Measurements from ENCODE around the gene HLA-DQB2. TPM values are rescaled to one million over a fixed set of nuclear protein-coding genes. Genes with fewer than 3 reads are reported as not detected.
"Not testable (repeated sequence)": the region's sequence is repeated elsewhere in the genome, so short reads cannot be mapped to it uniquely, and the experiment has no call there.

The HLA-DQB2 gene
- total RNA-seq, 4 donors from 2014 or later = 60.4 to 97.2 (median 80.9) TPM

GRCh38 chr6:32785781-32786533 lies 22.6 kb upstream of the HLA-DQB2 start:
- DNase-seq (ENCODE audit: low spot score in 2 of 2) = no peak
- H3K27ac ChIP-seq = no peak overlapping the region
- H3K4me3 ChIP-seq = no peak overlapping the region
- H3K36me3 ChIP-seq = no peaks in the 10 kb centered on the region
- TF ChIP-seq, protein P1, sequence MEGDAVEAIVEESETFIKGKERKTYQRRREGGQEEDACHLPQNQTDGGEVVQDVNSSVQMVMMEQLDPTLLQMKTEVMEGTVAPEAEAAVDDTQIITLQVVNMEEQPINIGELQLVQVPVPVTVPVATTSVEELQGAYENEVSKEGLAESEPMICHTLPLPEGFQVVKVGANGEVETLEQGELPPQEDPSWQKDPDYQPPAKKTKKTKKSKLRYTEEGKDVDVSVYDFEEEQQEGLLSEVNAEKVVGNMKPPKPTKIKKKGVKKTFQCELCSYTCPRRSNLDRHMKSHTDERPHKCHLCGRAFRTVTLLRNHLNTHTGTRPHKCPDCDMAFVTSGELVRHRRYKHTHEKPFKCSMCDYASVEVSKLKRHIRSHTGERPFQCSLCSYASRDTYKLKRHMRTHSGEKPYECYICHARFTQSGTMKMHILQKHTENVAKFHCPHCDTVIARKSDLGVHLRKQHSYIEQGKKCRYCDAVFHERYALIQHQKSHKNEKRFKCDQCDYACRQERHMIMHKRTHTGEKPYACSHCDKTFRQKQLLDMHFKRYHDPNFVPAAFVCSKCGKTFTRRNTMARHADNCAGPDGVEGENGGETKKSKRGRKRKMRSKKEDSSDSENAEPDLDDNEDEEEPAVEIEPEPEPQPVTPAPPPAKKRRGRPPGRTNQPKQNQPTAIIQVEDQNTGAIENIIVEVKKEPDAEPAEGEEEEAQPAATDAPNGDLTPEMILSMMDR (IDR thresholded peaks at IDR 0.05) = peak; percentile 51 to 59
- TF ChIP-seq POLR2A (IDR thresholded peaks at IDR 0.05) = no peak
- 43% methylated on average over 5 of the region's 5 CpGs for WGBS
- H3K27me3 ChIP-seq = peaks cover 9% of the 10 kb centered on the region
- H3K4me1 ChIP-seq = peaks cover 6% of the 10 kb centered on the region
- no peaks in the 10 kb centered on the region for H3K9me3 ChIP-seq

GRCh38 chr6:32782923-32783322 lies 19.6 kb upstream of the HLA-DQB2 start:
- not testable (repeated sequence) for H3K9me3 ChIP-seq; H3K27ac ChIP-seq; H3K27me3 ChIP-seq; H3K36me3 ChIP-seq; H3K4me3 ChIP-seq; DNase-seq (ENCODE audit: low spot score in 2 of 2); H3K4me1 ChIP-seq

- Histone ChIP-seq H3K4me1 (no peaks in the 10 kb centered on the region), H3K36me3 (no peaks in the 10 kb centered on the region), H3K27me3 (no peaks in the 10 kb centered on the region), H3K4me3 (no peak overlapping the region), H3K27ac (no peak overlapping the region), H3K9me3 (no peaks in the 10 kb centered on the region)
- TF ChIP-seq POLR2AphosphoS5 (IDR thresholded peaks at IDR 0.05) (no peak), POLR2A (IDR thresholded peaks at IDR 0.05) (no peak), EP300 (IDR thresholded peaks at IDR 0.05) (no peak)
- TF ChIP-seq, protein P1 (IDR thresholded peaks at IDR 0.05) = no peak
- DNase-seq (ENCODE audit: low spot score in 2 of 2) = no peak
These were observed 15.7 kb upstream of the HLA-DQB2 start for GRCh38 chr6:32779036-32779435.

- WGBS = 5% methylated on average over 1 of the region's 1 CpG
- no peak overlapping the region for H3K4me3 ChIP-seq
- TF ChIP-seq EP300 (IDR thresholded peaks at IDR 0.05) (no peak), POLR2AphosphoS5 (IDR thresholded peaks at IDR 0.05) (no peak), POLR2A (IDR thresholded peaks at IDR 0.05) (no peak)
- TF ChIP-seq, protein P1 (IDR thresholded peaks at IDR 0.05) = no peak
- H3K4me1 ChIP-seq = no peaks in the 10 kb centered on the region
- H3K27ac ChIP-seq = no peak overlapping the region
- H3K36me3 ChIP-seq = no peaks in the 10 kb centered on the region
- no peak for DNase-seq (ENCODE audit: low spot score in 2 of 2)
- peaks cover 8% of the 10 kb centered on the region for H3K27me3 ChIP-seq
- H3K9me3 ChIP-seq = no peaks in the 10 kb centered on the region
These were observed 11.7 kb upstream of the HLA-DQB2 start for GRCh38 chr6:32775071-32775470.

DNA sequence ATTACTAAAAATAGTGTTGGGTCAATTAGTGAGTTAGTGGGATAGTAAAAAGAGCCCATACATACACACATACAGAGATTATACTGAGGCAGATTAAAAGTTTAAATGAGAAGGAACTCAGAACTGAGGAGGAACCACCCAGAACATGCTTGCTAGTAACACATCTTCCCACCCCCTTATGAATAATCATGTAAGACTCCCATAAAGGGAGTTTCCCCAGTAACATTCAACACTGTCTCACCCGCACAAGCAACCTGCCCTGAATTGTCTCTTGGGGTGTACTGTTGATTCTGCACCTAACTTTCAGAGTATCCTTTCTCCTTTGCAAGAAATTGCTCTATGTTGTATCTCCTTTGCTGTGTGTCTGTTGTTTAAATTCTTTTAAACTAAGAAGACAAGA lies 11.1 kb upstream of the HLA-DQB2 start:
- 44% methylated on average over 1 of the region's 1 CpG for WGBS
- Histone ChIP-seq H3K27me3 (peaks cover 10% of the 10 kb centered on the region), H3K27ac (no peak overlapping the region), H3K9me3 (no peaks in the 10 kb centered on the region), H3K4me1 (no peaks in the 10 kb centered on the region), H3K36me3 (no peaks in the 10 kb centered on the region), H3K4me3 (no peak overlapping the region)
- DNase-seq (ENCODE audit: low spot score in 2 of 2) = no peak
- TF ChIP-seq EP300 (IDR thresholded peaks at IDR 0.05) = no peak
- TF ChIP-seq POLR2A (IDR thresholded peaks at IDR 0.05) = no peak
- no peak for TF ChIP-seq POLR2AphosphoS5 (IDR thresholded peaks at IDR 0.05)
- TF ChIP-seq, protein P1 (IDR thresholded peaks at IDR 0.05) = no peak

DNA sequence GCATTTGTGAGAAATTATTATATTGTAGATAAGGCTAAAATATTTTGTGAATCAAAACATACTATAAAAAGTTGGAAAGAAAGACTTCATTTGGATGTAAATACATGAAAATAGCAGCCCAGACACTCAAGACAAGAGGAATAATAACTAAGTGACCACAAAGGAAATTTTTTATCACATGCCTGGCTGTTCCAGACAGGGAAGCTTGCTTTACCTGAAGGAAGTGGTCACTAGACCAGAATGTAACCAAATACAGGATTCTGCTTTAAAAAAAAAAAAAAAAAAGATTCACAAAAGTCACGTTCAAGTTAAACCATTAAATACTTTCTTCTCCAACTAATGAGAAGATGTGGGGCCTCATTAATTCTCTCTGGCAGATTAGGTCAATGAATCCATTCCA lies 9.3 kb upstream of the HLA-DQB2 start:
- H3K36me3 ChIP-seq = no peaks in the 10 kb centered on the region
- 35% methylated on average over 1 of the region's 1 CpG for WGBS

More for the DNA sequence above, 9.3 kb upstream of the HLA-DQB2 start:
- peaks cover 22% of the 10 kb centered on the region for H3K27me3 ChIP-seq
- H3K27ac ChIP-seq = no peak overlapping the region
- no peaks in the 10 kb centered on the region for H3K9me3 ChIP-seq
- H3K4me1 ChIP-seq = no peaks in the 10 kb centered on the region
- H3K4me3 ChIP-seq = no peak overlapping the region
- no peak for DNase-seq (ENCODE audit: low spot score in 2 of 2)
- TF ChIP-seq POLR2AphosphoS5 (IDR thresholded peaks at IDR 0.05) (no peak), EP300 (IDR thresholded peaks at IDR 0.05) (no peak), POLR2A (IDR thresholded peaks at IDR 0.05) (no peak)
- TF ChIP-seq, protein P1 (IDR thresholded peaks at IDR 0.05) = no peak
